GOT3 (cell line): Measurements from ENCODE around the gene KIF13A.
A peak's percentile ranks its signal among the peaks of the same experiment; 100 is the strongest.
"Not testable (repeated sequence)": the region's sequence is repeated elsewhere in the genome, so short reads cannot be mapped to it uniquely, and the experiment has no call there.

ENCODE experiments used
- DNase-seq: peaks from one replicate; lab custom pipeline; 2025; ENCODE audit warnings: mixed read lengths; lab: John Stamatoyannopoulos, UW

KIF13A gene

DNA sequence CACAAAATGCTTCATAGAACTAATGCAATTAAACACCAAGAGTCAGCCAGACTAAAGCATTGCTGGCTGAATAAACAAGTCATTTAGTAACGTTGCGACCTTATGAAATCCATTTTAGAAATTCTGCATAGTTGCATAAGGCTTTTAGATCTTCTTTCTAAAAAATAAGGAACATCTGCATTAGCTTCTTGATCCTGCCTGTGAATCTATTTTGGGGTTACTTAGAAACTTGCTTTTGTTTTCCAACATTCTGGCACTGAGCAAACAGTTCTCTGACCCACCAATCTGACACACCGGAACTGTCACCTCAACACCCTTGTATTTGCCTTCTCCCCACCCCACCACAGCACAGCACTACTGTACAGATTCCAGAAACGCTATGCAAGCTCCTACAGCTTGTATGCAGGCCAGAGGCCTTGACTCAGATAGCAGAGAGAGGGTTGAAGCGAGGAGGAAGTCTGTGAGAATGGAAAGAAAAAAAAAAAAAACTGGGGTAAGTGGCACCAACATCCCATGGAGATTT, 55.0 kb downstream of the KIF13A start:
- no peak for DNase-seq

DNA sequence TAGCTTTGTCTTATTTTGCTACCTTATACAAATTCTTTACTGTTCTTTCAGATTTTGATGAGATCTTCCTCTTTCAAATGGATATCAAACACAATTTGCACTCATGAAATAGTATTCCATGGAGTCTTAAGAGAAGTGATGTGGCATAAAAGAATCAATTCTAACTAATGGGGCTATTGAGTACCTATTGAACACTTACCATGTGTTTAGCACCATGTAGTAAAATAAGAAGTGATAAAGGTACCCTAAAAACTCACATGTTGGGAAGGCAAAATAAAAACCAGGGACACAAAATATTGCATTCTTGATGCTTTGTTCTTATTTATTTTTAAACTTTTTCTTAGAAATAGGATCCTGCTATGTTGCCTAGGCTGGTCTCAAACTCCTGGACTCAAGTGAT, 56.2 kb downstream of the KIF13A start:
- no peak for DNase-seq

DNA sequence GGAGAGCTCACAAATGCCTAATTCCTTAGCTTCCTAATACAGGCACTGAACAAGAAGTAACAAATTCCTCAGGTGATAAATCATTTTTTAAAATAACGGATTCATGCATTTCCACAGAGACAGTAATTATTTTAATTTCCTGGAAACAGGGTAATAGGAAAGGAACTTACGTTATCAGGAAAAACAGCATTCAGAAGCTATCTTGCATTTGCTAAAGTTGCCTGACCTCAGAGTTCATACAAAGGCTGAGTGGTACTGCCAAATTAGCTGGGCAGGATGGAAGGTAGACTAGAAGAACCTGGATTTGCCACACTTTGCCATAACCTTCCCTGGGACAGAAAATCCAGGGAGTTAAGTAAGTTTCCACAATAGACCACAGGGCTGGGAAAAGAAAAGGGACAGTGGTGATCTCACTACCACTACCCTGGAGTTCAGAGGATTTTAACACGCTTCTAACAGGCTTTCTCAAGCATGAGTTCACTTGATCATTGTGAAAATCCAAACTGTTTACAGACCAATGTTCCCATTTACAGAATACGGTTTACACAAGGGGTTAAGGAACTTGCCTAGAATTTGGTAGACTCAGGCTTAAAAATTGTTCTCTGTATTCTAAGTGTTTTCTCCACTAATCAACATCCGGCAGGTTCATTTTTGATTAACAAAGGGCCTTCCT, 57.0 kb downstream of the KIF13A start:
- no peak for DNase-seq

DNA sequence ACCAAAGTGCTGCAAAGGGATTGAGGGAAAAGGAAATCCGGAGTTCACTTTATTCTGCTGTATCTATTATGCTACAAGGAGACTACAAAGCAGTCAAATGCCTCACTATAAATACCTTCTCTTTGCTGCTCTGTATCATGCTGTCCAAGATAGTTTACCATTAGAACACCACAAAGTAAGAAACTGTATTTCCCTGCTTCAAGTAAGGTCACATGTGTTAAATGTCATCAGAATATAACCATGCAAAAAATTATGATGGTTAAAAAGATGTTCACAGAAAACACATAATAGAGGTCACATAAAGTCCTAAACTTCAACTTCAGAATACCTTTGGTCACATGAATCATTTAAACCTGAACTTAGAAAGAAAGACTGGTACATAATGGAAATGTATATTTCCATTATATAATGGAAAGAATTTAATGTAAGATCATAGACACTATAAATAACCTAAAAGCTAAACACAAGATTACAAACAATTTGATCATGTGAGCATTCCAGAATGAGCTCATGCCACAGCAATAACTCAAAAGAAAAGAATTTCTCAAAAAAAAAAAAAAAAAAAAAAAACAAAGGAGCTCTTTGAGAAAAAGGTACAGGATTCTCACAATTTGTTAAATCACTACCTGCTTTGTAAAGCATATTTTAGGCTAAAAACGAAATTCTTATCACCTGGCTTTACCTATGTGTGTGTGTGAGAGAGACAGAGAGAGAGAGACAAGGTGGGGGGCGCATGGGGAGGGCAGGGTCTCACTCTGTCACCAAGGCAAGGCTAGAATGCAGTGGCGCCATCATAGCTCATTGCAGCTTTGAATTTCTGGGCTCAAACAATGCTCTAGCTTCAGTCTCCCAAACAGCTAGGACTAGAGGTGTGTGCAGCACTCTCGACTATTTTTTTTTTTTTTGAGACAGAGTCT, 58.7 kb downstream of the KIF13A start:
- DNase-seq = no peak

DNA sequence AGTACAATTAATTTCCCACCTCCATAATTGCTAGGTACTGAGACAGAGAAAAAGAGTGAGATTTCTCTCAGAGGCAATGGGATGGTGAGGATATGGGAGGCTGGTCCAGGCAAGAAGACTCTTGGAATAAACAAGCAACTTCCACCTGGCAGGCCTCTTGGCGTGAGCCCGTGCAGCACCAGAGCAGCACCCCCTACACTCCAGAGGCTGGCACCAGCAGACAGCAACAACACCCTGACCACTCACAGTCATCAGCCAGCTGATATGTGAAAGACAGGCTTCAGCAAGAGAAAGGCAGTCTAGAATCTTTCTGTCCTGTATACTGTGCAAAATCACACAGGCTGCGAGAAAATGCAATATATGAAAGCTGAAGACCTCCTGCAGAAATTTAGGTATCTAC, 59.7 kb downstream of the KIF13A start:
- no peak for DNase-seq

DNA sequence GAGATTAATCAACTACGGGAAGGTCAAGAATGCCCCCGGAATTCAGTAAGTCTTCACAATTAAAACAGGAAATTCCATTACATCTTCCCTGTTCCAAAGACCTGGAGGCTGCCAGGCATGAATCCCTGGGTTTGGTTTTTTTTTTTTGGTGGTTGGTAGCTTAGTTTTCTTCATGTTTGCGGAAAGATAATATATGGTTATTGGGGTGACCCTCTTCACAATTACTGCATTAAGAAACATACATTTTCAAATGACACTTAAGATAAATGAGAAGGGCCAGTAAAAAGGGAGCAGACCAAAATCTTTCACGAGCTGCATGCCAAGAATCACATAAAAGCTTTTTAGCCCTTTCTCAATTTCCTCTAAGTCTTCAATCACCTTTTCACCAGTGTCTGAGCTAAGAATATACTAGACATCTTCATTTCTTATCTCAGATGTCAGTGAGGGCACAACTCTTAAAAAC, 64.0 kb downstream of the KIF13A start:
- DNase-seq = no peak

DNA sequence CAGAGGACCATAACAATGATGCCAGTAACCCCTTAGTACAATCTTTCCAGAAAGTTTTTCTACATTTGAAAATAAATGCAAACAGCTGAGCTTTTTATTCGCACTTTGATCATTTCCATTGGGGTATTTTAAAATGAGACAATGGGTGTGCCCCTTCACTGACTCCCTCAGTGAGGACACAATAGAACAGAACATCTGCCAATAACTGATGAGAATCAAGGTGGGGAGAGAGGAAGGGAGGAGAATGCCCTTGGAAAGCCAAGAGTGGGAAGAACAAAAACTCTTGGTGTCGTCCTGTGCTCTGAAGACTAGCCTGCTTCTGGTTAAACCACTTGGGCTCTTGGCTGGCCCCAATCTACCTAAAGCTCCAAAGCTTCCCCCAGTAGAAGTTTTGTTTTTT, 66.0 kb downstream of the KIF13A start:
- no peak for DNase-seq

DNA sequence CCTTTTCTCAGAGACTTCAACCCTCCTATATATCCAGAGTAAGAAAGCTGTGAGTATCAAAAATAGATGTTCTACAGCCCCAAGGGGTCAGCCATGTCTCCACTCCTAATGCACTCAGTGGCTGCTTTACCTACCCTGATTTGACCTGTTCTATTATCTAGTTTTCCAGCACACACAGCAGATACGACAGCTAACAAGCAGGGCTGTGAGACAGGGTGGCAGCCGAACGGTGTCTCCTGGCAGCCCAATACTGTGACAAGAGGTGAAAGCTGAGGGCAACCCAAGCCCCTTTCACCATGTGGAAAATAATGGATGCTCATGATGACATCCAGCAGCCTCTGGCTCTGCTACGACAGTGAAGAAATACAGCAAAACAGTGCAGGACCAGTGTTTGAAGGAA, 67.9 kb downstream of the KIF13A start:
- no peak for DNase-seq

DNA sequence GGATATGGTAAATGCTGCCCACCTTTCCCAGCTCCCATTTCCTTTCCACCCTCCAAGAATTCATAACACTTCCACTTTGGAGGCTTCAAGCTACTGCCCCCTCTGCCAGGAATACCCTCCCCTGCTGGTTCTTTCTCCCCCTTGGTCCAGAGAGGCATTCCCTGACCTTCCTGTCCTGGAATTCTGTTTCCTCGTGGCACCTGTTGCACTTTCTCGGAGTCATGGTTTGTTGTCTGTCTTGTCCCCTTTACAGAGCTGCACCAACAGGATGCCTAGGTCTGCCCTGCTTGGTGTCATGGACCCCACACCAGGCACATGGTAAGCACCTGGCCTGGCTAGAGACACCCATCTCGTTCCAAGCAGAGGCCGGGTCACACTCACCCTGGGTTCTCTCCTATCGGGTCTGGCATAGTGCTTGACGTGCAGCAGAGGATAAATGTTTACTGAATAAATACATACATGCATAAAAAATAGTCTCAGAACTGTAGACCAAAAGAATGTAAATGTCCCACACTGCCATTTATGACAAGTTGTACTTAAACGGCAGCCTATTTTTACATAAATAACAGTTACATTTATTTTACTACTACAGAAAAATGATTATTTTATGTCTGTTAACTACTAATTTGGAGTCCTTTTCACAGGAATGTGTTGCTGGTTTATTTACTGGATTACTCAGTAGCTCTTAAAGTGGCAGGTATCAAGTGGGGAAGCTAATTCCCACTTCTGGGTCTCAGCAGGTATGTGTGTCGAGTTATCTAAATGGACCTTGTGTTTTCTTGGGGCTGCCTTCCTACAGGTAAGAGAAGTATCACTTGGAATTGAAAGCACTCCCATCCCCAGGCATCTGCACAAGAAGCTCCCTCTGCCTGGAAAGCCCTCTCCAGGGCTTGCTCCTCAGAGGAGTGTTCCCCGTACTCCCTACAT, 69.3 kb downstream of the KIF13A start:
- no peak for DNase-seq

DNA sequence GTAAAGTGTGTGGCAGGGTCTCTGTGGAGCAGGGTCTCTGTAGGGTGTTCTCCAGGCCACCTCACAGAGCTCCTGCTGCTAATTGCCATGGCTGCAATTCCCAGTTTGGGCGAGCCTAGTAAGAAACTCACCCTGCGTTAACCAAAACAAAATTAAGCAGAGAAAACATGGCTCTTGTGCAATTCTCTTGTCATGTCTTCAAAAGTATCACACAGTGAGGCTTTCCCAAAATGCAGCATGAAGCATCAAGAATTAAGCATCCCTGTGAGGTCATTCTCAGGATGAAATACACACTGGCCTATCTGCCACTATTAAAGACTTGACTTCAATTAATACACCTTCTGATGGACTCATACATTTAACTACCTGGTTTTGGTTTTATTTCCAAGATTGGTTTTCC, 72.8 kb downstream of the KIF13A start:
- no peak for DNase-seq

DNA sequence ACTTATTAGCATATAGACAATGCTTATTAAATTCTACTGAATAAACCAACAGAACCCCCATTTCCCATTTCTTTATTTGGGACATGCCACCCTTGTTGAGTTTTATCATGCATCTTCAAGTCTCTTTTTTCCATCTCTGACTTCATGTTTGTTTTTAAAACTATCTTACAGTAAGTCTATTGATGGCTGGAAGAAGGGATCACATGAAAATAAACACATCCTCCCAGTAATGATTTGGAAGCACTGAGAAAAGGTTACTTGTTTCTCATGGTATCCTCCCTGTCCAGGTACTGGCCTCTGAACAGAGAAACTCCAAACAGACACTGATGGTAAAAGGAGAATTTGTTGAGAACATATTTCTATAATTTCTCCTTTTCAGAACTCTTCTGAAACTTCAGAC, 74.9 kb downstream of the KIF13A start:
- DNase-seq = no peak

DNA sequence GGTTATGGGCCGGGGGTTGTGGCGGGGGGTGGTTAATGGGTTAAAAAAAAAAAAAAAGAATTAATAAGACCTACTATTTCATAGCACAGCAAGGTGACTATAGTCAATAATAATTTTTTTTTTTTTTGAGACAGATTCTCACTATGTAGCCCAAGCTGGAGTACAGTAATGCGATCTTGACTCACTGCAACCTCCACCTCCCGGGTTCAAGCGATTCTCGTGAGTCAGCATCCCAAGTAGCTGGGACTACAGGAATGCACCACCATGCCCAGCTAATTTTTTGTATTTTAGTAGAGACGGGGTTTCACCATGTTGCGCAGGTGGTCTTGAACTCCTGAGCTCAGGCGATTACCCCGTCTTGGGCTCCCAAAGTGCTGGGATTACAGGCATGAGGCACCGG, 75.8 kb downstream of the KIF13A start:
- not testable (repeated sequence) for DNase-seq

DNA sequence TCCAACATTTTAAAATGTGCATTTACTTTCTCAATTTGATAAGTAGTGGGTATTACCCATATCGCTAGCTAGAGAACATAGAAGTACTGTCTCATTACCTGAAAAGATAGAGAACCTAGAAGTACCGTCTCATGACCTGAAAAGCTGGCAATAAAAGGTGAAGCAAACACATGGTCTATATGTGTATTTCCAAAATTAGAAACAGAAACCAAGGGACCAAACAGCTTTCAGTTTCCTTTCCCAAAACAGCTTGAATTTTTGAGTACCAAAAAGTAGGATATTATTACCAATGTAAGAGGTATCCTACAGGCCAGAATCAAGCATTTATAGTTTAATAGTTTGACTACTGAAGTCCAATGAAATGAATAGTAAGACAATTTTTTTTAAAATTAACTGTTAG, 77.2 kb downstream of the KIF13A start:
- DNase-seq = no peak

DNA sequence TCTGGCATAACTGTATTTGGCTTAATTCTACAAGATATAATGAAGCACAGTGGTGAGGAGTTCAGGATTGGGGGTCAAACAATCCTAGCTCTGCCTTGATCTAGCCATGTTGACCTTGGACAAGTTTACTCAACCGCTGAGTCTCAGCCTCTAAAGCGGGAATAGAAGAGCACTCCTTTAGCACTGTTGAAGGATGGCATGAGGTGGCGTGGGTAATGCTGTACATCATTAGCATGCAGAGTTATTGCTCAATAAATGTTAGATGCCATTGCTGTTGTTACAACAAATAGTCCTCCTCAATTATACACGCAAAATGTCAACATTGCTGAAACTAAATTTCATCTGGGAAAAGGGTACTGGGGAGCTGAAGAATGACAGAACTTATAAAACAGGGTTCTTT, 78.6 kb downstream of the KIF13A start:
- no peak for DNase-seq

DNA sequence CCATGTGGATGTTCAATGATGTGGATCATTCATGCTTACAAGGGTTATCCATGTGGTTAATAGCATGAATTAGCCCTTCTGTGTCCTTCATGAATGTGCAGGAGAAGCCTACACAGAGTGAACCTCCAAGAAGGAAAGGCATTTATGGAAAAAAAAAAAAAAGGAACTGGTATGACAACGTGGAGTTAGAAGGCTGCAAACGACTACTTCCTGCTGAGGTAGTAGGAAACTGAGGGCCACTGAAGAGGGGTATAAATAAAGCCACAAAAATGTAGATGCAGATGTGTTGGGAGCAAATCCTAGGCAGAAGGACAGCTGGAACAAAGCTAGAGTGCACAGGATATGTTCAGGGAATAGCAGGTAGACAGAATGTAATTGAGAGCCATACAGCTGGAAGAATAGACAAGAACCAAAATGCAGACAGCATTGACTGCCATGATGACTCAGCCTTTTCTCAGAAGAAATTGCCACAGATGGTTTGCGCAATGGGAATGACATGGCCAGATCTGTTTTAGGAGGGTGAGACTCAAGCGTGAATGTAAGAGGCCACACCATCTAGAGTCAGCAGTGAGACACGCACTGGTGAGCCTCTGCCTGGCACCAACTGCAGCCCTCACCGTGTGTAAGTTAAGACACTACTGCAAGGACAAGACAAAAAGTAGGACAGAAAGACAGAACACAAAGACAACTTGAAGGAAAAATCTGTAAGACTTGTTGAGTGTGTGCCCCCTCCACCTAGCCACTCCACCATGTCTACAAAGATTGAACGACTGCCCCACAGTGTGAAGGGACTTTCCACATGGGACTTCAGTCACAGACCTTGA, 79.8 kb downstream of the KIF13A start:
- peak; percentile 42 for DNase-seq

DNA sequence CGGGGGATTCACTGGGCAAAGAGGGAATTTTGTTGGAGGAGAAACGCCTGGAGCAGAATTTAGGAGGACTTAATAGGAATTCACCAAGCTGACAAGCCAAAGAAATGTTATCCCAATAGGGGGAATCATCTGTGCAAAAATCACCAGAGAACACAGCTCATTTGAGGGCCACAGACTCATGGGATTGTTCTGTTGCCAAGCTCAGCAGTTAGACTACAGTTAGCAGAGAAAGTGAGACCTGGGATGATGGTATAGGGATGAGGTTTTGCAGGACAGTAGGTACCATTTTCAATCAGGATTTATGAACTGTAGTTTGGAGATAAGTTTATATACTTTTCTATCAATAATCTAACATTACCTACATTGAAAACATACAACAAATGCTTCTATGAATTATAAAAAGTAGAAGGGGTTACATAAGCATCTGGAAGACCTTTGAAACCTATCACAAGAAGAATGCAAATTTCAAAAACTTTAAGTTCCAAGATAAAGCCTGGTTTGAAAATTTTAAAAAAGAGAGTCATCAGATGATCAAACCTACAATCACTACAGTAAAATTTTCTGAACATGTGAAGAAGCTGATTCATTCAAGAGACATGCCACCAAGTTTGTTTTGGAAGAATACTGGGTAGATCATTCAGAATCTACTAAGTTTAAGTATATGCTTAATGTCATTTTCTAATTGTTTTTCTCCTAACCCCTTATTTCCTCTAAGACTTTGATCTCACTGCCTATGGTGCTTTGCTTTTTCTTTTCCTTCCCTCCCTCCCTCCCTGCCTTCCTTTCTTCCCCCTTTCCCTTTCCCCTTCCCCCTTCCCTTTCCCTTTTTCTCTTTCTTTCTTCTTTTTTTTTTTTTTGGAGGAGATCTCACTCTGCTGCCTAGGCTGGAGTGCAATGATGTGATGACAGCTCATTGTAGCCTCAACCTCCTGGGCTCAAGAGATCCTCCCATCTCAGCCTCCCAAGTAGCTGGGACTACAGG, 81.5 kb downstream of the KIF13A start:
- no peak for DNase-seq

DNA sequence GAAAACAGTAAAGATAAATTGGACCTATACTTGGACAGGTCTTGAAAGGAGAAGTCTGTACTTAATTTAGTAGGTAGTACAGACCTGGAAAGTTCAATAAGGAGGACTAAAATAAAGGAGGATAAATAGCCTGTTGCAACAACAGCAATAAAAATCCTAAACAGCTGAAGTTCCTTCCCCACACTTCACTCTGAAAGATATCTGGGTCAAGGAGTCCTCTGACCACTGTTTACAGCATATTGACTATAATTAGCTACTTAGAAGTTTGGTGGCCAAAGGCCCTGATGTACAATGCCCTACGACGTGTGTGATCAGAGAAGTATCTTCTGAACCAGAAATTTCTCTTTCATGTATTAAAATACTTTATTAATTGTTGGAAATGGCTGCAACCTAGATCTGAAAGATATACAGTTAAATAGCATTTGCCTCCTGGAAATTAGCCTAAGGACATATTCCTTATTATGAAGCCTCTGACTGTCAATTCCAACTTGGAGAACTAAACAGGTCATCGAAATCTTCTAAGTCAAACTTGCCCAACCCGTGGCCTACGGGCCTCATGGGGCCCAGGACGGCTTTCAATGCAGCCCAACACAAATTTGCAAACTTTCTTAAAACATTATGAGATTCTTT, 82.8 kb downstream of the KIF13A start:
- DNase-seq = no peak

DNA sequence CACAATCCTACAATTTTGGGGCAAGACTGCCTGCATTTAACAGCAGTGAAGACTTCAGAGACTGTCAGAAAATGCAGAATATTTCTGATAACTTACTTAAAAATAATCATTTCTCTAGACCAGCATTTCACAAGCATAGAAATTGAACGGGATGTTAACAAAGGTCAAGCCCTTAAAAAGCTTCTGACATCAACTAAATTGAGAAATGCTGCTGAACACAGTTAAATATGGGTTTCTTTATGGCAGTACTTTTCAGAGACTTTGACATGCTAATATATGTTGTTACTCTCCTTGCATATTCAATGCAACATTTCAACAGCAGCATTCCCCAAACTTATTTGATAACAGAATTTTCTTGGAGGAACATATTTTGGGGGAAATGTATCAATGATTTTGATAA, 84.5 kb downstream of the KIF13A start:
- DNase-seq = no peak

DNA sequence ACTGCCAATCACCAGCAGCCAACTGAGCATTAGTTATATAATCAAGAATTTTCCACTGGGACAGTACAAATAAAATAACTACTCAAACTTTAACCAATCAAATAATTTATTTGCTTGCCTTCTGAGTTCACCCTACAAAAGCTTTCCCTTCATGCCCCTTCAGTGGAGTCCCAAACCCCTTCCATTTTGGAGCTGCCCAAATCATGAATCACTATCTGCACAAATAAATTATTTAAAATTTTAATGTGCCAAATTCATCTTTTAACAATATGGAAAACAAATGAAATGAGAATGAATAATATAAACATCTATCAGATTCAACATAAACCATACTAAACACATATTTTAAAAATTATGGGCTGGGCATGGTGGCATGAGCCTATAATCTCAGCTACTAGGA, 85.9 kb downstream of the KIF13A start:
- no peak for DNase-seq
